NCI-H1048 (cell line): ENCODE measurements around the gene NUTM2A.
"Not testable (repeated sequence)": the region's sequence is repeated elsewhere in the genome, so short reads cannot be mapped to it uniquely, and the experiment has no call there.

ENCODE experiments used
- DNase-seq: peaks from one replicate; lab custom pipeline; 2025; lab: John Stamatoyannopoulos, UW

Gene NUTM2A

GRCh38 chr10:87225148-87225547 is at the start of gene NUTM2A:
Gene NUTM2A (plus strand): TSS chr10:87225448. CDS start chr10:87225831, 383 bp downstream.
- DNase-seq, result not testable (repeated sequence)

GRCh38 chr10:87177587-87177986 is 47.7 kb upstream of the NUTM2A start:
- DNase-seq, result not testable (repeated sequence)

- DNase-seq, result not testable (repeated sequence)
Measured at GRCh38 chr10:87184421-87184820, 40.8 kb upstream of the NUTM2A start.

- DNase-seq, result not testable (repeated sequence)
Measured at GRCh38 chr10:87186016-87186415, 39.2 kb upstream of the NUTM2A start.

- not testable (repeated sequence) for DNase-seq
Measured at GRCh38 chr10:87187573-87187972, 37.7 kb upstream of the NUTM2A start.

GRCh38 chr10:87191841-87192240 is 33.4 kb upstream of the NUTM2A start:
- not testable (repeated sequence) for DNase-seq

- not testable (repeated sequence) for DNase-seq
Measured at GRCh38 chr10:87200924-87201323, 24.3 kb upstream of the NUTM2A start.

- DNase-seq, result not testable (repeated sequence)
Measured at GRCh38 chr10:87204801-87205200, 20.4 kb upstream of the NUTM2A start.

- not testable (repeated sequence) for DNase-seq
Measured at GRCh38 chr10:87206922-87207321, 18.3 kb upstream of the NUTM2A start.

GRCh38 chr10:87210309-87210708 is 14.9 kb upstream of the NUTM2A start:
- DNase-seq, result not testable (repeated sequence)

GRCh38 chr10:87211848-87212247 is 13.4 kb upstream of the NUTM2A start:
- not testable (repeated sequence) for DNase-seq

- DNase-seq, result not testable (repeated sequence)
Measured at GRCh38 chr10:87213150-87213765, 12.0 kb upstream of the NUTM2A start.

- not testable (repeated sequence) for DNase-seq
Measured at GRCh38 chr10:87213806-87214205, 11.4 kb upstream of the NUTM2A start.

- not testable (repeated sequence) for DNase-seq
Measured at GRCh38 chr10:87216120-87216519, 9.1 kb upstream of the NUTM2A start.

GRCh38 chr10:87219370-87219769 is 5.9 kb upstream of the NUTM2A start:
- DNase-seq, result not testable (repeated sequence)

- DNase-seq, result not testable (repeated sequence)
Measured at GRCh38 chr10:87222789-87223188, 2.5 kb upstream of the NUTM2A start.

- not testable (repeated sequence) for DNase-seq
Measured at GRCh38 chr10:87228247-87228646, 3.0 kb downstream of the NUTM2A start.

GRCh38 chr10:87229211-87229610 is 4.0 kb downstream of the NUTM2A start:
- DNase-seq, result not testable (repeated sequence)

GRCh38 chr10:87234854-87235253 is 9.6 kb downstream of the NUTM2A start:
- not testable (repeated sequence) for DNase-seq

- not testable (repeated sequence) for DNase-seq
Measured at GRCh38 chr10:87237244-87237643, 12.0 kb downstream of the NUTM2A start.

GRCh38 chr10:87239346-87239808 is 14.1 kb downstream of the NUTM2A start:
- not testable (repeated sequence) for DNase-seq

GRCh38 chr10:87242192-87242591 is 16.9 kb downstream of the NUTM2A start:
- DNase-seq, result not testable (repeated sequence)

- not testable (repeated sequence) for DNase-seq
Measured at GRCh38 chr10:87247335-87247734, 22.1 kb downstream of the NUTM2A start.
